ENCODE measurements around the gene NSFL1C.

- TF ChIP-seq, protein P1, sequence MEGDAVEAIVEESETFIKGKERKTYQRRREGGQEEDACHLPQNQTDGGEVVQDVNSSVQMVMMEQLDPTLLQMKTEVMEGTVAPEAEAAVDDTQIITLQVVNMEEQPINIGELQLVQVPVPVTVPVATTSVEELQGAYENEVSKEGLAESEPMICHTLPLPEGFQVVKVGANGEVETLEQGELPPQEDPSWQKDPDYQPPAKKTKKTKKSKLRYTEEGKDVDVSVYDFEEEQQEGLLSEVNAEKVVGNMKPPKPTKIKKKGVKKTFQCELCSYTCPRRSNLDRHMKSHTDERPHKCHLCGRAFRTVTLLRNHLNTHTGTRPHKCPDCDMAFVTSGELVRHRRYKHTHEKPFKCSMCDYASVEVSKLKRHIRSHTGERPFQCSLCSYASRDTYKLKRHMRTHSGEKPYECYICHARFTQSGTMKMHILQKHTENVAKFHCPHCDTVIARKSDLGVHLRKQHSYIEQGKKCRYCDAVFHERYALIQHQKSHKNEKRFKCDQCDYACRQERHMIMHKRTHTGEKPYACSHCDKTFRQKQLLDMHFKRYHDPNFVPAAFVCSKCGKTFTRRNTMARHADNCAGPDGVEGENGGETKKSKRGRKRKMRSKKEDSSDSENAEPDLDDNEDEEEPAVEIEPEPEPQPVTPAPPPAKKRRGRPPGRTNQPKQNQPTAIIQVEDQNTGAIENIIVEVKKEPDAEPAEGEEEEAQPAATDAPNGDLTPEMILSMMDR (IDR thresholded peaks at IDR 0.05; ENCODE audit: poor library complexity), result no peak
- no peak for TF ChIP-seq EZH2 (IDR thresholded peaks at IDR 0.05; ENCODE audit: borderline replicate concordance)
- no peak for TF ChIP-seq EZH2phosphoT487 (IDR thresholded peaks at IDR 0.05; ENCODE audit: low read depth, severe bottlenecking, unreplicated experiment)
Observed at GRCh38 chr20:1393507-1393882, 73.2 kb downstream of the NSFL1C start.

All from hepatocyte (in vitro differentiated cells).